ENCODE measurements around the gene KSR1.

DNA sequence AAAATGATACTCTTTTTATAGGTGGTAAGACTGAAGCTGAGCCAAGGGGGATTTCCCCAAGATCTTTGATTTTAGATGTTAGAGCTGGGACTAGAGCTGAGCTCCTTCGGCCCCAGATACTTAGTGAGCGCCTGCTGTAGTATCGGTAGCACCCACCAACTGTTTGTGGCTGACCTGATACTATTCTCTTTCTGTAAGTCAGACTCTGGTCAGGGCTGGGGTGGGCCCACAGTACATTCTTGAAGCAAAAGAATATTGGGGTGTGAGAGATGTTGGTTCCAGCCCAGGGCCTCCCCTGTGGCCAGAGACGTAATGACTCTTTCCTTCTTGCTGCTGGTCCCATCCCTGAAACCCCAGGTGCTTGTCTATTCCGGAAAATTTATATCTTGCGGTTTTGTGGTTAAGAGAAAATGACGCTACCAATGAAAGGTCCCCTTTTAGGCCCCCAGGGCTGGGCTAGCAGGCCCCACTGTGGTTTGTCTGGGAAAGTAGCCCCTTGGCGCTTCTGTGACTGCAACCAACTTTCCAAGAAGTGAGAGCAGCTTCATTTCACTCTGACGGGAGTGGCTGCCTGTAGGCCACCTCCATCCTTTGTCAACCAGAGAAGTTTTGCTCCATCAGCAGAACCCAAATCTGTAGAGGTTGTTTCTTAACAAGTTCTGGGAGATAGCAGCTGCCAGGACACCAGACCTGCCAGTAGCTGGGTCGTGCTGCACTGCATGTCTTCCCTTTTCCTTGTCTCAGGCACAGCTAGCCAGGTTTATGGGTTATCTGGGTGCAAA lies 88.3 kb downstream of the KSR1 start:
- TF ChIP-seq POLR2A (IDR thresholded peaks at IDR 0.05) = no peak
- TF ChIP-seq, protein P1, sequence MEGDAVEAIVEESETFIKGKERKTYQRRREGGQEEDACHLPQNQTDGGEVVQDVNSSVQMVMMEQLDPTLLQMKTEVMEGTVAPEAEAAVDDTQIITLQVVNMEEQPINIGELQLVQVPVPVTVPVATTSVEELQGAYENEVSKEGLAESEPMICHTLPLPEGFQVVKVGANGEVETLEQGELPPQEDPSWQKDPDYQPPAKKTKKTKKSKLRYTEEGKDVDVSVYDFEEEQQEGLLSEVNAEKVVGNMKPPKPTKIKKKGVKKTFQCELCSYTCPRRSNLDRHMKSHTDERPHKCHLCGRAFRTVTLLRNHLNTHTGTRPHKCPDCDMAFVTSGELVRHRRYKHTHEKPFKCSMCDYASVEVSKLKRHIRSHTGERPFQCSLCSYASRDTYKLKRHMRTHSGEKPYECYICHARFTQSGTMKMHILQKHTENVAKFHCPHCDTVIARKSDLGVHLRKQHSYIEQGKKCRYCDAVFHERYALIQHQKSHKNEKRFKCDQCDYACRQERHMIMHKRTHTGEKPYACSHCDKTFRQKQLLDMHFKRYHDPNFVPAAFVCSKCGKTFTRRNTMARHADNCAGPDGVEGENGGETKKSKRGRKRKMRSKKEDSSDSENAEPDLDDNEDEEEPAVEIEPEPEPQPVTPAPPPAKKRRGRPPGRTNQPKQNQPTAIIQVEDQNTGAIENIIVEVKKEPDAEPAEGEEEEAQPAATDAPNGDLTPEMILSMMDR (IDR thresholded peaks at IDR 0.05) = no peak
